GM12873 (cell line): Measurements from ENCODE around the gene CAMTA1.

ENCODE experiments used
- TF ChIP-seq, protein P1 (sequence below): IDR thresholded peaks from 2 replicates; pipeline ENCODE4 v1.5.1; 2012; ENCODE audit warnings: low read depth, mild to moderate bottlenecking, moderate library complexity, low read length, control low read depth; ENCODE audit not compliant: insufficient read depth; ENCODE audit errors: missing control alignments

CAMTA1 gene

DNA sequence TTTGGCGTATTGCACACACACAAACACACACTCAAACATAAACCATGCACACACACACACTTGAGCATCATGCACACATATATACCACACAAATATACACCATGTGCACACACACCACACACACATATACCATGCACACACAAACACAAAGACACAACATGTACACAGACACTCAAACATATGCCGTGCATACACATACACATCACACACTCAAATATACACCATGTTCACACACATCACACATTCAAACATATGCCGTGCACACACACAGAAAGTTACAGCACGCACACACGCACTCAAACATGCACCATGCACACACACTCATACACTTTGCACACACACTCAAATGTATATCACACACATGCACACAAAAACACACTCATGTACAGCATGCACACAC lies 361.5 kb downstream of the CAMTA1 start:
- TF ChIP-seq, protein P1, sequence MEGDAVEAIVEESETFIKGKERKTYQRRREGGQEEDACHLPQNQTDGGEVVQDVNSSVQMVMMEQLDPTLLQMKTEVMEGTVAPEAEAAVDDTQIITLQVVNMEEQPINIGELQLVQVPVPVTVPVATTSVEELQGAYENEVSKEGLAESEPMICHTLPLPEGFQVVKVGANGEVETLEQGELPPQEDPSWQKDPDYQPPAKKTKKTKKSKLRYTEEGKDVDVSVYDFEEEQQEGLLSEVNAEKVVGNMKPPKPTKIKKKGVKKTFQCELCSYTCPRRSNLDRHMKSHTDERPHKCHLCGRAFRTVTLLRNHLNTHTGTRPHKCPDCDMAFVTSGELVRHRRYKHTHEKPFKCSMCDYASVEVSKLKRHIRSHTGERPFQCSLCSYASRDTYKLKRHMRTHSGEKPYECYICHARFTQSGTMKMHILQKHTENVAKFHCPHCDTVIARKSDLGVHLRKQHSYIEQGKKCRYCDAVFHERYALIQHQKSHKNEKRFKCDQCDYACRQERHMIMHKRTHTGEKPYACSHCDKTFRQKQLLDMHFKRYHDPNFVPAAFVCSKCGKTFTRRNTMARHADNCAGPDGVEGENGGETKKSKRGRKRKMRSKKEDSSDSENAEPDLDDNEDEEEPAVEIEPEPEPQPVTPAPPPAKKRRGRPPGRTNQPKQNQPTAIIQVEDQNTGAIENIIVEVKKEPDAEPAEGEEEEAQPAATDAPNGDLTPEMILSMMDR = no peak

GRCh38 chr1:7149080-7149838 lies 364.0 kb downstream of the CAMTA1 start:
- TF ChIP-seq, protein P1 = no peak

DNA sequence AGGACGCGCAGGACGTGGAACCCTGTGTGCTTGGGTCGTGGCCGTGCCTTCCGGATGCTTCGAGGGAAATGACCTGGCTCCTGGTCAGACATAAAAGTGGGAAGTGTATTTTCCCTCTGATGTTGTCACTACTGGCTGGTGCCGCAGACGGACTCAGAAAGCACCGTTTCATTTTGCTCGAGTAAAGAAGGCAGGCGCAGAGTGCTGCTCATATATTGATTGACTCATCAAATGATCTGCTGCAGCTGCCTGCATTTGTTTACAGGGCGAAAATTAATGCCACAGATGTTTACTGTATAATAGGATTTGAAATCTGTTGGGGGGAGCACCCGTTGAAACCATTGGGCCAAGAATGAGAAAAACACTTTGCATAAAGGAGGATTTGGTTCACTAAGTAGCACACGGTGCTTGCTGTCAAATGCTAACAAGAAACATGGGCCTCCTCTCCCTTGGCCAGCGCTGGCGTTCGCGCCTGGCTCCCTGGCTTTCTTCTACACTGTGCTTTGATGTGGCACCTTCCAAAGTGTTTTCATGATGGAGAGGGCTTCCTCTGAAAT lies 365.5 kb downstream of the CAMTA1 start:
- TF ChIP-seq, protein P1 = no peak

GRCh38 chr1:7151978-7152377 lies 366.7 kb downstream of the CAMTA1 start:
- TF ChIP-seq, protein P1 = no peak

GRCh38 chr1:7152655-7153054 lies 367.4 kb downstream of the CAMTA1 start:
- TF ChIP-seq, protein P1 = no peak

DNA sequence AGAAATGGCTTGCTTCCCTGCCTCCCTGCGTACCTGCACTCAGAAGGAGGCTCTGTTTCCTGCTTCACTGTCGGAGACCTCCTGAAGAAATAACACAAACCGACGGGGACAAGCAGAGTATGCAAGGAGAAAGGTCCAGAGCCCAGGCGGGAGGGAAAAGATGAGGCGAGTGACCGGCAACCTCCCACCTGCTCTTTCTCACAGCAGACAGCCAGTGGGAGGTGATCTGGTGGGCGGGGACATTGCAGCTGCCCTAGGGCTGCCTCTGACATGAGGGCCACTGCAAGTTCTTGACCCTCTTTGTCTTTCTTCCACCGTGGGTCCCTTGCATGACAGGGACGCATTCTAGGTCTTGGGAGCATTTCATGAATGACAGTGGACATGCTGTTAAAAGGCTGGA lies 368.2 kb downstream of the CAMTA1 start:
- TF ChIP-seq, protein P1 = no peak

GRCh38 chr1:7159116-7159781 lies 374.0 kb downstream of the CAMTA1 start:
- TF ChIP-seq, protein P1 = no peak
